Endothelial cell of umbilical vein (primary cell): Measurements from ENCODE around the gene GAL. TPM values are rescaled to one million over a fixed set of nuclear protein-coding genes. Genes with fewer than 3 reads are reported as not detected.

Experiments
- BruUV-seq: library from RNA; stranded (reverse); fragments of 400-500 nt; replicated peaks from 2 replicates; lab custom pipeline; 2021; lab: Mats Ljungman, UMichigan
- CTCF ChIA-PET: fragments of 300-600, 350-600 bp; sonication (Branson Sonifier 250); formaldehyde crosslinking; loops from one replicate; lab custom pipeline; 2021; ENCODE audit warnings: antibody characterized with exemption, inconsistent platforms; lab: Charles Lee
- POLR2A ChIA-PET: fragments of 300-600, 350-600 bp; sonication (Branson Sonifier 250); formaldehyde crosslinking; loops from one replicate; lab custom pipeline; 2021; ENCODE audit warnings: antibody characterized with exemption, inconsistent platforms; lab: Charles Lee
- DNase-seq: peaks from one replicate; pipeline ENCODE4 v3.0.0-alpha.2; 2011; ENCODE audit warnings: low read depth, low spot score
- FAIRE-seq: peaks from 2 replicates; lab custom pipeline; 2011; peaks lifted over from hg19 to GRCh38; lab: Jason Lieb, UNC
- H2AFZ ChIP-seq: 2 replicates; pipeline ENCODE4 v1.6.0; 2012; ENCODE audit warnings: low read depth, low read length, control low read depth, inconsistent platforms
- H3K27ac ChIP-seq: 2 replicates; pipeline ENCODE4 v1.5.1; 2011; ENCODE audit warnings: low read depth, mild to moderate bottlenecking, control low read depth, low read length, moderate library complexity; ENCODE audit not compliant: insufficient read depth
- H3K27me3 ChIP-seq, 2 experiments: 2 replicates each; pipeline versions ENCODE4 v1.6.0 to v1.6.1; 2011; ENCODE audit warnings: low read length in 2 of 2, mixed read lengths in 1 of 2; ENCODE audit not compliant: control insufficient read depth in 2 of 2, insufficient read depth in 2 of 2
- H3K36me3 ChIP-seq, 2 experiments: 2 replicates in 1 of 2; 3 replicates in 1 of 2; pipeline ENCODE4 v1.5.1; 2011; ENCODE audit warnings: low read length in 2 of 2, mild to moderate bottlenecking in 1 of 2, moderate library complexity in 1 of 2; ENCODE audit not compliant: control insufficient read depth in 2 of 2, insufficient read depth in 2 of 2; ENCODE audit errors: extremely low read depth in 1 of 2
- H3K4me1 ChIP-seq: 3 replicates; pipeline ENCODE4 v1.5.1; 2011; ENCODE audit warnings: mild to moderate bottlenecking, low read length; ENCODE audit not compliant: control insufficient read depth, insufficient read depth; ENCODE audit errors: extremely low read depth
- H3K4me2 ChIP-seq: 2 replicates; pipeline ENCODE4 v1.6.1; 2011; ENCODE audit warnings: low read length, control low read depth, mixed read lengths; ENCODE audit not compliant: insufficient read depth
- H3K4me3 ChIP-seq, 3 experiments: fragments of 200-600 bp in 1 of 3; sonication (generic), shearing (Covaris generic) in 1 of 3; replicated peaks in 1 of 3; 2 replicates each; pipeline ENCODE4 v1.5.1; 2011 to 2016; ENCODE audit warnings: control low read depth in 3 of 3, low read length in 3 of 3, mild to moderate bottlenecking in 2 of 3, inconsistent platforms in 1 of 3, low read depth in 1 of 3, moderate library complexity in 1 of 3; ENCODE audit not compliant: insufficient read depth in 1 of 3
- H3K79me2 ChIP-seq: 2 replicates; pipeline ENCODE4 v1.6.0; 2012; ENCODE audit warnings: low read length, inconsistent platforms; ENCODE audit not compliant: control insufficient read depth, insufficient read depth
- H3K9ac ChIP-seq: replicated peaks from 2 replicates; pipeline ENCODE3; 2011; ENCODE audit warnings: low read length, control low read depth; ENCODE audit not compliant: insufficient read depth; ENCODE audit errors: extremely low read depth
- H3K9me1 ChIP-seq: replicated peaks from 3 replicates; pipeline ENCODE4 v1.6.0; 2011; ENCODE audit warnings: mild to moderate bottlenecking, low read length; ENCODE audit not compliant: control insufficient read depth, insufficient read depth; ENCODE audit errors: extremely low read depth
- H3K9me3 ChIP-seq: replicated peaks from 2 replicates; pipeline ENCODE4 v1.5.1; 2012; ENCODE audit warnings: low read length, inconsistent platforms; ENCODE audit not compliant: control insufficient read depth, insufficient read depth
- H4K20me1 ChIP-seq: replicated peaks from 2 replicates; pipeline ENCODE3; 2011; ENCODE audit warnings: mild to moderate bottlenecking, low read length; ENCODE audit not compliant: control insufficient read depth, insufficient read depth; ENCODE audit errors: extremely low read depth
- EZH2 ChIP-seq: IDR thresholded peaks from 2 replicates; pipeline ENCODE4 v1.6.1; 2012; ENCODE audit warnings: borderline replicate concordance, low read depth, mild to moderate bottlenecking, moderate library complexity, low read length, inconsistent platforms; ENCODE audit not compliant: severe bottlenecking
- FOS ChIP-seq: IDR thresholded peaks from 2 replicates; pipeline ENCODE4 v1.6.1; 2011; ENCODE audit warnings: mild to moderate bottlenecking, low read length, moderate library complexity, borderline replicate concordance; ENCODE audit not compliant: insufficient read depth
- GATA2 ChIP-seq: IDR thresholded peaks from 2 replicates; pipeline ENCODE4 v1.7.0; 2011; ENCODE audit warnings: low read depth, mild to moderate bottlenecking, moderate library complexity, mixed read lengths, low read length; ENCODE audit not compliant: insufficient read length, insufficient read depth
- JUN ChIP-seq: IDR thresholded peaks from 2 replicates; pipeline ENCODE4 v1.6.1; 2011; ENCODE audit warnings: borderline replicate concordance, low read depth; ENCODE audit not compliant: insufficient read length, insufficient read depth
- MYC ChIP-seq: IDR thresholded peaks from one replicate; pipeline ENCODE4 v1.6.1; 2011; ENCODE audit warnings: mild to moderate bottlenecking, low read depth, low read length
- POLR2A ChIP-seq: IDR thresholded peaks from 2 replicates; pipeline ENCODE4 v1.6.1; 2012; ENCODE audit warnings: low read depth, mild to moderate bottlenecking, control low read depth, low read length
- POLR2AphosphoS5 ChIP-seq: IDR thresholded peaks from 2 replicates; pipeline ENCODE4 v1.6.1; 2012; ENCODE audit warnings: low read depth, mild to moderate bottlenecking, control low read depth, low read length, moderate library complexity; ENCODE audit not compliant: insufficient read depth
- dilution Hi-C: fragments of 300-500 bp; cut with MboI; formaldehyde crosslinking; loops from one replicate; pipeline ENCODE4 v1.15.0; 2019; ENCODE audit warnings: low sequenced_read_pairs; ENCODE audit not compliant: extremely low pct_ligation_motif_present
- intact Hi-C: fragments of 100-400 bp; cut with micrococcal nuclease; formaldehyde crosslinking; loops from one replicate; pipeline ENCODE4 v1.10.0; 2022
- polyA plus RNA-seq, 4 experiments: library from polyadenylated mRNA; depleted of rRNA in 3 of 4; stranded (reverse) in 3 of 4; unstranded in 1 of 4; fragments of >200 nt; gene quantifications; 2 replicates each; pipeline versions ENCODE4 v1.2.1 to v1.2.3, GENCODE V29; 2011 to 2012; ENCODE audit warnings: missing spikeins in 1 of 4
- total RNA-seq: library from RNA; stranded (reverse); gene quantifications from 2 replicates; pipeline ENCODE4 v1.2.3, GENCODE V29; 2021
- TF ChIP-seq, protein P1 (sequence below): IDR thresholded peaks from 2 replicates; pipeline ENCODE4 v1.6.1; 2011; ENCODE audit not compliant: insufficient read depth, insufficient read length
- TF ChIP-seq, protein P2 (sequence below), 2 donors: IDR thresholded peaks; 1 replicate in 1 of 2; 2 replicates in 1 of 2; pipeline ENCODE4 v1.5.1; 2011; ENCODE audit warnings: low read length in 2 of 2, mild to moderate bottlenecking in 2 of 2, moderate library complexity in 2 of 2, control low read depth in 1 of 2, inconsistent platforms in 1 of 2, low read depth in 1 of 2; ENCODE audit not compliant: insufficient read depth in 1 of 2; ENCODE audit errors: extremely low read depth in 1 of 2

GAL gene
- total and polyA plus RNA-seq, 2 donors (not counting 3 experiments of a cell fraction or from before 2014, with no cell fraction given) = 1.2 to 9.8 TPM

DNA sequence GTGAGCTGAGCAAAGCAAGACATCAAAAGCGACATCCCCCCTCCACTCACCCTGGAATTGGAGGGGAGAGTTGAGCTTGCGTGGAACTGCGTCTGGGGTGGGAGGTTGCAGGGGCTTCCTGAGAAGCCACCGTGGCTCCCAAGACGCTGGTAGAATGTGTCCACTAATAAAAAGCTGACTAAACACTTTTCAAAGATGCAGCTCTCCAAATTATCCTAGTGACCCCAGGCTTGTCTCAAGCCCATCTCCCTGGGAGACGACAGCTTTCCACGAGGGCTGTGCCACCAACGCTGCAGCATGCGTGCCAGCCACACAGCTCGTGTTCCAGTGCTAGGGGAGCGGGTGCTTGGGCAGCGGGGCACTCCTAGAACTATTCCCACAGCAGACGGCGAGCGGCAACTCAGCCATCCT lies 6.3 kb upstream of the GAL start:
- H3K9me1 ChIP-seq = no peaks in the 10 kb centered on the region
- POLR2A ChIA-PET = no interaction called here
- no peak overlapping the region for H3K4me2 ChIP-seq
- H3K36me3 ChIP-seq = no peaks in the 10 kb centered on the region
- H3K9me3 ChIP-seq = no peaks in the 10 kb centered on the region
- no peaks in the 10 kb centered on the region for H4K20me1 ChIP-seq
- CTCF ChIA-PET = interaction anchor here (0.8 to 1.6 kb wide), 3 partner anchors 13 to 77 kb away, joined by 3 to 5 read pairs (median 3); no protein-coding TSS in a partner anchor
- intact Hi-C loops = no loop called here
- H2AFZ ChIP-seq = no peak overlapping the region
- H3K79me2 ChIP-seq = no peaks in the 10 kb centered on the region
- DNase-seq = no peak
- no peak overlapping the region for H3K9ac ChIP-seq
- no TSS peak for BruUV-seq
- no peak for TF ChIP-seq MYC
- TF ChIP-seq, protein P1, sequence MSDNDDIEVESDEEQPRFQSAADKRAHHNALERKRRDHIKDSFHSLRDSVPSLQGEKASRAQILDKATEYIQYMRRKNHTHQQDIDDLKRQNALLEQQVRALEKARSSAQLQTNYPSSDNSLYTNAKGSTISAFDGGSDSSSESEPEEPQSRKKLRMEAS = no peak
- no peak for TF ChIP-seq POLR2AphosphoS5
- no peak for TF ChIP-seq GATA2
- TF ChIP-seq JUN = no peak
- TF ChIP-seq FOS = no peak
- no peak for TF ChIP-seq EZH2
- TF ChIP-seq POLR2A = no peak
- TF ChIP-seq, protein P2, sequence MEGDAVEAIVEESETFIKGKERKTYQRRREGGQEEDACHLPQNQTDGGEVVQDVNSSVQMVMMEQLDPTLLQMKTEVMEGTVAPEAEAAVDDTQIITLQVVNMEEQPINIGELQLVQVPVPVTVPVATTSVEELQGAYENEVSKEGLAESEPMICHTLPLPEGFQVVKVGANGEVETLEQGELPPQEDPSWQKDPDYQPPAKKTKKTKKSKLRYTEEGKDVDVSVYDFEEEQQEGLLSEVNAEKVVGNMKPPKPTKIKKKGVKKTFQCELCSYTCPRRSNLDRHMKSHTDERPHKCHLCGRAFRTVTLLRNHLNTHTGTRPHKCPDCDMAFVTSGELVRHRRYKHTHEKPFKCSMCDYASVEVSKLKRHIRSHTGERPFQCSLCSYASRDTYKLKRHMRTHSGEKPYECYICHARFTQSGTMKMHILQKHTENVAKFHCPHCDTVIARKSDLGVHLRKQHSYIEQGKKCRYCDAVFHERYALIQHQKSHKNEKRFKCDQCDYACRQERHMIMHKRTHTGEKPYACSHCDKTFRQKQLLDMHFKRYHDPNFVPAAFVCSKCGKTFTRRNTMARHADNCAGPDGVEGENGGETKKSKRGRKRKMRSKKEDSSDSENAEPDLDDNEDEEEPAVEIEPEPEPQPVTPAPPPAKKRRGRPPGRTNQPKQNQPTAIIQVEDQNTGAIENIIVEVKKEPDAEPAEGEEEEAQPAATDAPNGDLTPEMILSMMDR (IDR thresholded peaks at IDR 0.05; ENCODE audit: extremely low read depth in 1 of 2, insufficient read depth in 1 of 2, low read depth in 1 of 2, low read length in 2 of 2) = no peak
- dilution Hi-C loops = no loop called here
- H3K27ac ChIP-seq = no peak overlapping the region
- H3K4me1 ChIP-seq = peaks cover 7% of the 10 kb centered on the region
- no peak for FAIRE-seq
- H3K27me3 ChIP-seq = peaks cover 0 to 3% of the 10 kb centered on the region in 2 experiments
- no peak overlapping the region for H3K4me3 ChIP-seq
